HG02870 (cell line): Measurements from ENCODE around the gene AQP11.
"Not testable (repeated sequence)": the region's sequence is repeated elsewhere in the genome, so short reads cannot be mapped to it uniquely, and the experiment has no call there.

ENCODE experiments used
- ATAC-seq: cut with Tn5 transposase; IDR thresholded peaks from one replicate; pipeline ENCODE4 v1.9.1; 2021; ENCODE audit warnings: mild to moderate bottlenecking, moderate library complexity; ENCODE audit not compliant: unreplicated experiment

Gene AQP11

GRCh38 chr11:77589521-77590193 lies at the start of gene AQP11:
Gene AQP11 (plus strand): TSS chr11:77589953. CDS start chr11:77589993, 40 bp downstream.
- peak; percentile 84 for ATAC-seq

GRCh38 chr11:77542296-77542695 lies 47.5 kb upstream of the AQP11 start:
- no peak for ATAC-seq

GRCh38 chr11:77547047-77547836 lies 42.5 kb upstream of the AQP11 start:
- ATAC-seq, result no peak

- ATAC-seq, result no peak
Observed at GRCh38 chr11:77547863-77548551, 41.7 kb upstream of the AQP11 start.

GRCh38 chr11:77548552-77549445 lies 41.0 kb upstream of the AQP11 start:
- ATAC-seq, result no peak

GRCh38 chr11:77551426-77551825 lies 38.3 kb upstream of the AQP11 start:
- ATAC-seq, result not testable (repeated sequence)

- ATAC-seq, result no peak
Observed at GRCh38 chr11:77557553-77557952, 32.2 kb upstream of the AQP11 start.

GRCh38 chr11:77558380-77558779 lies 31.4 kb upstream of the AQP11 start:
- no peak for ATAC-seq

GRCh38 chr11:77559686-77560401 lies 29.9 kb upstream of the AQP11 start:
- ATAC-seq, result no peak

GRCh38 chr11:77560605-77561004 lies 29.1 kb upstream of the AQP11 start:
- ATAC-seq, result no peak

GRCh38 chr11:77561257-77561656 lies 28.5 kb upstream of the AQP11 start:
- no peak for ATAC-seq

- ATAC-seq, result no peak
Observed at GRCh38 chr11:77568306-77568705, 21.4 kb upstream of the AQP11 start.

GRCh38 chr11:77568916-77569675 lies 20.7 kb upstream of the AQP11 start:
- no peak for ATAC-seq

GRCh38 chr11:77569676-77570070 lies 20.1 kb upstream of the AQP11 start:
- ATAC-seq, result no peak

GRCh38 chr11:77570896-77571295 lies 18.9 kb upstream of the AQP11 start:
- not testable (repeated sequence) for ATAC-seq

GRCh38 chr11:77575428-77575827 lies 14.3 kb upstream of the AQP11 start:
- not testable (repeated sequence) for ATAC-seq

- no peak for ATAC-seq
Observed at GRCh38 chr11:77580712-77581337, 8.9 kb upstream of the AQP11 start.

- peak; percentile 25 for ATAC-seq
Observed at GRCh38 chr11:77589181-77589520, 602 bp upstream of the AQP11 start.

- ATAC-seq, result no peak
Observed at GRCh38 chr11:77590194-77590782, 535 bp downstream of the AQP11 start.
